ENCODE measurements around the gene PRKN. TPM values are rescaled to one million over a fixed set of nuclear protein-coding genes. Genes with fewer than 3 reads are reported as not detected.

PRKN gene
- total RNA-seq, 4 donors from 2014 or later, result 5.5 to 17.9 (median 6.8) TPM

- Histone ChIP-seq H3K36me3 (no peaks in the 10 kb centered on the region), H3K9me3 (no peaks in the 10 kb centered on the region), H3K4me3 (no peak overlapping the region), H3K4me1 (no peaks in the 10 kb centered on the region), H3K27ac (no peak overlapping the region), H3K27me3 (no peaks in the 10 kb centered on the region)
- 60 to 66% methylated on average over 15 of the region's 15 CpGs for WGBS, 2 donors
- DNase-seq (ENCODE audit: low spot score in 2 of 2), result no peak
- TF ChIP-seq EP300 (IDR thresholded peaks at IDR 0.05) (no peak), CTCF (IDR thresholded peaks at IDR 0.05) (no peak), POLR2A (IDR thresholded peaks at IDR 0.05) (no peak)
Measured at GRCh38 chr6:161882196-161882765, 845.3 kb downstream of the PRKN start.

GRCh38 chr6:161880056-161880455 lies 847.5 kb downstream of the PRKN start:
- Histone ChIP-seq H3K27ac (no peak overlapping the region), H3K27me3 (no peaks in the 10 kb centered on the region), H3K36me3 (no peaks in the 10 kb centered on the region), H3K4me3 (no peak overlapping the region), H3K4me1 (no peaks in the 10 kb centered on the region), H3K9me3 (no peaks in the 10 kb centered on the region)
- DNase-seq (ENCODE audit: low spot score in 2 of 2), result no peak
- 98 to 99% methylated on average over 2 of the region's 2 CpGs for WGBS, 2 donors
- TF ChIP-seq POLR2A (IDR thresholded peaks at IDR 0.05), result no peak
- no peak for TF ChIP-seq EP300 (IDR thresholded peaks at IDR 0.05)

GRCh38 chr6:161876231-161876630 lies 851.3 kb downstream of the PRKN start:
- Histone ChIP-seq H3K9me3 (peaks cover 0 to 7% (median 0%) of the 10 kb centered on the region in 4 donors), H3K4me3 (no peak overlapping the region), H3K27ac (no peak overlapping the region), H3K36me3 (no peaks in the 10 kb centered on the region), H3K4me1 (no peaks in the 10 kb centered on the region), H3K27me3 (no peaks in the 10 kb centered on the region)
- TF ChIP-seq POLR2A (IDR thresholded peaks at IDR 0.05), result no peak
- TF ChIP-seq CTCF (IDR thresholded peaks at IDR 0.05), result no peak
- no peak for TF ChIP-seq EP300 (IDR thresholded peaks at IDR 0.05)
- DNase-seq (ENCODE audit: low spot score in 2 of 2), result no peak
- 90% methylated on average over 8 of the region's 8 CpGs for WGBS, 2 donors

- Histone ChIP-seq H3K4me1 (no peaks in the 10 kb centered on the region), H3K36me3 (no peaks in the 10 kb centered on the region), H3K4me3 (no peak overlapping the region), H3K9me3 (peaks cover 0 to 7% (median 0%) of the 10 kb centered on the region in 4 donors), H3K27me3 (no peaks in the 10 kb centered on the region), H3K27ac (no peak overlapping the region)
- no peak for TF ChIP-seq POLR2A (IDR thresholded peaks at IDR 0.05)
- TF ChIP-seq CTCF (IDR thresholded peaks at IDR 0.05), result no peak
- no peak for TF ChIP-seq EP300 (IDR thresholded peaks at IDR 0.05)
- WGBS, 2 donors, result 87 to 90% methylated on average over 4 of the region's 4 CpGs
- DNase-seq (ENCODE audit: low spot score in 2 of 2), result no peak
Measured at GRCh38 chr6:161870236-161870901, 857.2 kb downstream of the PRKN start.

GRCh38 chr6:161869491-161869890 lies 858.1 kb downstream of the PRKN start:
- H3K27me3 ChIP-seq, result no peaks in the 10 kb centered on the region
- no peak overlapping the region for H3K27ac ChIP-seq
- no peaks in the 10 kb centered on the region for H3K4me1 ChIP-seq
- no peak overlapping the region for H3K4me3 ChIP-seq
- no peak for DNase-seq (ENCODE audit: low spot score in 2 of 2)
- H3K36me3 ChIP-seq, result no peaks in the 10 kb centered on the region
- TF ChIP-seq CTCF (IDR thresholded peaks at IDR 0.05) (no peak), POLR2A (IDR thresholded peaks at IDR 0.05) (no peak), EP300 (IDR thresholded peaks at IDR 0.05) (no peak)
- WGBS, 2 donors, result 82 to 88% methylated on average over 4 of the region's 4 CpGs
- peaks cover 0 to 7% (median 0%) of the 10 kb centered on the region in 4 donors for H3K9me3 ChIP-seq

Data from tibial nerve (tissue), 4 donors.